NCI-H460 (cell line): ENCODE results near the gene FBLN1. TPM values are rescaled to one million over a fixed set of nuclear protein-coding genes. Genes with fewer than 3 reads are reported as not detected.

Experiments
- DNase-seq: peaks from one replicate; pipeline ENCODE4 v3.0.0-alpha.2; 2016; ENCODE audit warnings: low read depth; ENCODE audit errors: extremely low read depth
- total RNA-seq: library from RNA; depleted of rRNA; stranded (reverse); fragments of >200 nt; shearing (Covaris generic); gene quantifications from 2 replicates; pipeline ENCODE4 v1.2.3, GENCODE V29; 2014

The FBLN1 gene
- total RNA-seq, 1 experiment from 2014 or later, result 3.9 TPM

DNA sequence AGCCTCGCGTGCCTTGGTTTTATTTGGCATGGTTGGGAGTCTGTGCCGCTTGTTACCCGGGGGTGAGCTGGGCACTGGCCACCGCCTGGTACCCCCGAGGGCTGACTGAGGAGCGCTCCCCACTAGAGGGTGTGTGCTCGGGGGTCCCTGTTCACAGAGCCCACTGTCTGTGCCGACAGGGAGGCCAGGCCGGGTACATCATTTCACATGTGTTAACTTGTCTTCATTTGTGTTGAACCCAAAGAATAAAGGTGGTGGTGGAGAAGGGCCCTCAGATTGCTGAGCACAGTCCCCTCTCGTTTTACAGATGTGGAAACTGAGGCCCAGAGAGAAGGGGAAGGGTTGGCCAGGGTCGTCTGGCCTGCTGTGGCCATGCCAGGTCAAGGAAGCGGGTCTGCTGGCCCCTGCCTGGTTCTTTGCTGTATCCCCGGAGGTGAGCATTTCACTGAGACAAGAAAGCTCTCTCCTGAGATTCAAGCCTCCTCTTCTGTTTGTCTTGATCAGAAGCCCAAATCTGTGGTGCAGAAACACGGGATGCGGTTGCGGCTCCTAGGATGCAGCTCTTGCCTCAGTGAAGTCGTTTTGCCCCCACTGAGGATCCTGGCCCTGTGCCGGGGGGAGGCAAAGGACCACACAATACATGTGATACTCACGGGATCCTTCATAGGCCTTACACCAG is 60.8 kb downstream of the FBLN1 start:
- no peak for DNase-seq

DNA sequence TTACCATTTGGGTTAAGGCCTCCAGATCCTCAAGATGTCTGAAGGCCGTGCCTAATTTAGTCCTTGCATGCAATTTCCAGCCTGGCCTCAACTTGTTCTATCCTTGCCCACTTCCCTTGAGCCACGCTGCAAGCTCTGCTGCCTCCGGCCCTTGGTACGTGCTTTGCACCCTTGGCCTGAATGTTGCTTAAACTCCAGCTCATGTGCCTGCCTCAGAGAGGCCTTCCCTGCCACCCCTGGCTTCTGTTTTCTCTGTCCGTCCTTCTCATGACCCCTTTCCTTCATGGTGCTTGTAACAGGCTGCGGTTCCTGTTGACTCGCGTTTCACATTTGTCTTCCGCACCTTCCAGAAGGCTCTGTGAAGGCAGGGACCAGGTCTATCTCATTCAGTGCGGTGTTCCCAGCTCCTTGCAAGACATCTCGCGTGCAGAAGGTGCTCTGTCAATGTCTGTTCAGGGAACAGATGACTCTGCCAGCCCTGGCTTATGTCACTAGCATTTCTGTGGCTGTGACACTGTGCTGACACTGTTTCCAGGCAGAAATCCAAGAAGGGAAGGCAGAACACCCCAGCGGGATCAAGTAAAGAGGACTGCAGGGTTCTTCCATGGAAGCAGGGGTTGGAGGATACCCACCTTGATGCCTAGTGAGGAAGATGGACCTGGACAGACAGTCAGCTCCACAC is 61.8 kb downstream of the FBLN1 start:
- DNase-seq, result no peak

DNA sequence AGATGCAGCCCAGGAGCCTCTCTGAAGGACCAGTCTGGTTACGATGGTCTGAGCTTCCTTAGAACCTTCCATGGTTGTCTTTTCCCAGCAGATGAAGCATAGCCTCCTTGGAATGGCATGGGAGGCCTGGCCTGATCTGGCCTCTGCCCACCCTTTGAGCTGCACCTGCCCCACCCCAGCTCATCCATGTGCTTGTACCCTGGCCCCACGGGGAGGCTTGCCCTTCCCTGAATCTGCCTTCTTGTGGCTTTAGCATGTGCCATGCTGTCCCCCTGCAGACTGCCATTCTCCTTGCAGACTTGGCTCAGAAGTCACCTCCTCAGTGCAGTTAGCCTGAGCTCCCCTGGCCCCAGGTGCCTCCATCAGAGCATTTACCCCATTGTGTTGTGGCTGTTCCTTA is 62.5 kb downstream of the FBLN1 start:
- DNase-seq, result no peak

DNA sequence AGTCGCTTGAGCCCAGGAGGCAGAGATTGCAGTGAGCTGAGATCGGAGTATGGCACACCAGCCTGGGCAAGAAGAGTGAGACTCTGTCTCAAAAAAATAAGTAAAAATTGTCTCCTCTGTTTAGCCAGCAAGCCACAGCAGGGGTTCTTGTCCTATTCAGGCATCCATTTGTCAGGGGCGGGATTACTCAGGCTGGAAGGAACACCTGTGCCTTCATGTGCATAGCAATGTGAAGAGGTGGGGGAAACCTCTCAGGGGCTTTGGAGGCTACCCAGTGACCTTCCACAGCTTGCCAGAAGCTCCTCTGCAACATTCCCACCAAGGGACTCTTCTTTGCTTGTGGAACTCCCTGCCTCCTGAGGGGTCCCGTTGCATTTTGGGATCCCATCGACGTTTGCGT is 63.3 kb downstream of the FBLN1 start:
- no peak for DNase-seq

DNA sequence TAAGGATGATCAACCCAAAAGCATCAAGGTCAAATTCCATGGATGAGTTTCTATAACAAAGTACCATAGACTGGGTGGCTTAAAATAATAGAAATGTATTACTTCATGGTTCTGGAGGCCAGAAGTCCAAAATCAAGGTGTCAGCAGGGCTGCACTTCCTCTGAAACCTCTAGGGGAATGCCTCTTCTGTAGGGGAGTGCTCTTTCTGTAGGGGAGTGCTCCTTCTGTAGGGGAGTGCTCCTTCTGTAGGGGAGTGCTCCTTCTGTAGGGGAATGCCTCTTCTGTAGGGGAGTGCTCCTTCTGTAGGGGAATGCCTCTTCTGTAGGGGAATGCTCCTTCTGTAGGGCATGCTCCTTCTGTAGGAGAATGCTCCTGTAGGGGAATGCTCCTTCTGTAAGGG is 65.5 kb downstream of the FBLN1 start:
- DNase-seq, result no peak

DNA sequence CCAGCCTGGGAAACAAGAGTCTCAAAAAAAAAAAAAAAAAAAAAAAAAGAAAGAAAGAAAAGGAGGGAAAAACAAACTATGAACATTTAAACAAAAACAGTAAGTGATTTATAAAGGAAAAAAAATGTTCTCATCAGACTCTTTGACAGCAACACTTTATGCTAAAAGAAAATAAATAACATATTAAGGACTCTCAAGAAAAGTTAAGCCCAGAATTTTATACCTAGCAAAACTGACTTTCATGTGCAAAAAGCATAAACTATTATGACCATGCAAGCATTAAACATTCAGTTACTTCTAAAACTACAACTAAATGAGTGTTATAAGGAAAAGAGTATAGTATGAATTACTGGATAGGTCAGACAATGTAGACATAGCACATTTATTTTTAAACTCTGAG is 68.4 kb downstream of the FBLN1 start:
- DNase-seq, result no peak

DNA sequence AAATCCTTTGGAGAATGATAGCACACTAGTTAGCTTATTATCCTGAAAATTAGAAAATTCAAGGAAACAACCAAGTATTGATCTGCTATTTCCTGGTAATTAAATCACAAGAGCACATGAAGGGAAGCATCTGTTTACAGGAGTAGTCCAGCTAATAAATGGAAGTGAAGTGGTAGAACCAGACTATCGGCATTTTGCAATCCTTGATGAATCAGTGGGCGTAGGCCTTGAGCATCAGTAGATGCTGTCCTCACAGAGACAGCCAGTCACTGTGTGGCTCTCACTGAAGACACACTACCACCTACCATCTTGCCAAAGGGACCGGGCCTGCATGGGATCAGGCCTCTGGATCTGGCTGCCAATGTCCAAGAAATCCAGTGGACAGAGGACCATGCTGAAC is 69.8 kb downstream of the FBLN1 start:
- no peak for DNase-seq

DNA sequence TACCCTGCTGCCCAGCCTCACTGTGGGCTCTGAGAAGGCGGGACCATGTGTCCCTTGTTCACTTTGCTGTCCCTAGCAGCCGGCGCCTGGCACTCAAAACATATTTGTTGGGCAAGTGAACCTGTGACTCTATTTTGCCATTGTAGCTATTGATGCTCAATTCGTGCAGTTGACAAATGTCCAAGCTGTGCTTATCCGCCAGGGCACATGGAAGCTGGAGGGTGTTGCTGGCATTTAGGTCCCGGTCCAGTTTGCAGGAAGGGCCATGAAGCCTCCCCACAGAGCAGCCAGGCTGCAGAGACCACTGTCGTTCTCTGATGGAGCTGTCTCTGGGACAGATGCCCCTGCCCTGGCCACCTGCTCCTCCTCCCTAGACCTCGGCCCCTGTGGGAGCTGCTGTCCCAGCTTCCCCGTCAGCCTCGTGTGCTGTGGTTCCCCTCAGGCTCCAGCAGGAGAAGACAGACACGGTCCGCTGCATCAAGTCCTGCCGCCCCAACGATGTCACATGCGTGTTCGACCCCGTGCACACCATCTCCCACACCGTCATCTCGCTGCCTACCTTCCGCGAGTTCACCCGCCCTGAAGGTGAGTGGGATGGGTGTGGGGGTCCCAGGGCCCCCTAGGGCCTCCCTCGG is 71.5 kb downstream of the FBLN1 start:
- DNase-seq, result no peak

DNA sequence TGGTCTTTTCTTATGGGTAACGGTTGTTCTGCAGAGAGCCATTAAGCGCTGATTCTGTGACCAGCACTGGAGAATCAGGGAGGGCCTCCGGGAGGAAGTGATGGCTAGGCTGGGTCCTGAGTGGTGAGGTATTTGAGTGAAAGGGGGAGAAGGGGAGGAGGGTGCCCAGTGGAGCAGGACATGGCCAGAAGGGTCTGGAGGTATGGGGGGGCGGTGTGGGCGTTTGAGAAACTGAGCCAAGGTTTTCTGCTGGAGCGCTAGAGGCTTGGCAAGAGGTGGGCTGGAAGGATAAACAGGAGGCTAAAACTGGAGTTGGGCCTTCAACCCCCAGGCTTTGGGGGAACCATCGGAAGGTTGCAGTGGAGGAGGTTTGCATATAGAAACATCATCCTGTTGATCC is 72.5 kb downstream of the FBLN1 start:
- DNase-seq, result no peak

DNA sequence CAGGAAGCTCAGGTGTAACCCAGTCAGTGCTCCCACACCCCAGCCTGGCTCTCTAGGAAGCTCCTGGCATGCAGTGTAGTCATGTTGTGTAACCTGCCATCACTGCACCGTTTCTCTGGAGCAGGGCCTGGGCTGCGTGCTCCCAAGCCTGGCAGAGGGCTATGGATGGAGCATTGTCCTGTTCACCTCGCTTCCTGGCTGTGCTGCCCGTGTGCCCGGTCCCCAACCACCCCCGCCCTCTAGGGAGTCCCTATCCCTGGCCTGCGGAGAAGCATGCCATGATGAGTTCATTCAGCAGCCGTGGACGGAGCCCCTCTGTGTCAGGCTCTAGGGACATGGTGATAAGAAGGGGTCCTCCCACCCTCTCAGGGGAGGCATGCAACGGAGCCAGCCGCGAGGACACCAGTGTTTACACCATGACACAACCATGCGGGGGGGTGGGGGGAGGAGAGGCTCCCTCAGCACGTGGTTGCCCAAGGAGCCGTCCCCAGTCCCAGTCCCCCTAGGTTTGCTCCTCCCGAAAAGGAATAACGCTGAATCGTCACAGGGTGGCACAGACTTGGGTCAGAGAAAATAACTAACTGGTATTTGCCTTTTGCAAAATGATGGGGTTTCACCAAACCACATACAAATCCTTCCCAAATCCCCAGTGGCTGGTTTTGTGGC is 73.1 kb downstream of the FBLN1 start:
- no peak for DNase-seq

DNA sequence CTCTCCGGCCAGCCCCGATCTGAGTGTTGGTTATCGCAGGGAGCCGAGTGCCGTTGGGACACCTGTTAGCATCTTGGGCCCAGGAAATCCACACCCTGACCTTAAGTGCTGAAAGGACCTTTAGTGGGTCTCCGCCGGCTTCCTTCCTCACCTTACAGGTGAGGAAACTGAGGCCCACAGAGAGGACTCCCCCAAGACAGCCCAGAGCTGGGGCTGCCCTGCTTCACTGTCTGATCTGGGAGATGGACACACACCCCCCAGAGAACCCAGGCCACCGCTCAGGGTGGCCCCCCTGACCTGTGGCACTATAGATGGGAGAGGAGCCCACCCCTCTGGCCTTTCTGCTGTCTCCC is 73.6 kb downstream of the FBLN1 start:
- no peak for DNase-seq

DNA sequence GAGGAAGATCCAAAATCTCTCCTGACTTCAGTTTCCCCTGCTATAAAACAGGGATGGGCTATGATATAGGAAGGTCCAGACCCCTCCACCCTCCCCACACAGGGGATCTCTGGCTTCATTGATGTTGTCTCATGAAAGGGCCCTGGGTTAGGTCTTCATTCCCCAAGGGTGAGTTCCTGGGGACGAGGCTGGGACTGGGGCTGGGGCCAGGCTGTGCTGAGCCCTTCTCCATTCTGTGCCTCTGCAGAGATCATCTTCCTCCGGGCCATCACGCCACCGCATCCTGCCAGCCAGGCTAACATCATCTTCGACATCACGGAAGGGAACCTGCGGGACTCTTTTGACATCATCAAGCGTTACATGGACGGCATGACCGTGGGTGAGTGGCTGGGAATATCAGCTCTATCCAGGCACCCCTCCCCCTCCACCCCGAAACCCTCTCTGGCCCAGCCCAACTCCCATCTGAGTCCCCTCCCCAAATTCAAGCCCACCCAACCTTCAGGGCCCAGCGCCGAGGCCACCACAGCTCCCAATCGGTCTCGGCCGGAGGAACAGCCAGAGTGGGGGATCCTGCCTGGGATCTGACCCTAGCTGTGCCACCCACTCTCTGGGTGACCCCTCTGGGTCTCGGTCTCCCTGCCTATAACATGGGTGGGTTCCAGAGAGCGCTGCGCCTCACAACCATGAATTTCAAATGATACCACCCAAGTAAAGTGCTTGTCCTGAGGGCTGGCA is 74.2 kb downstream of the FBLN1 start:
- DNase-seq, result no peak

DNA sequence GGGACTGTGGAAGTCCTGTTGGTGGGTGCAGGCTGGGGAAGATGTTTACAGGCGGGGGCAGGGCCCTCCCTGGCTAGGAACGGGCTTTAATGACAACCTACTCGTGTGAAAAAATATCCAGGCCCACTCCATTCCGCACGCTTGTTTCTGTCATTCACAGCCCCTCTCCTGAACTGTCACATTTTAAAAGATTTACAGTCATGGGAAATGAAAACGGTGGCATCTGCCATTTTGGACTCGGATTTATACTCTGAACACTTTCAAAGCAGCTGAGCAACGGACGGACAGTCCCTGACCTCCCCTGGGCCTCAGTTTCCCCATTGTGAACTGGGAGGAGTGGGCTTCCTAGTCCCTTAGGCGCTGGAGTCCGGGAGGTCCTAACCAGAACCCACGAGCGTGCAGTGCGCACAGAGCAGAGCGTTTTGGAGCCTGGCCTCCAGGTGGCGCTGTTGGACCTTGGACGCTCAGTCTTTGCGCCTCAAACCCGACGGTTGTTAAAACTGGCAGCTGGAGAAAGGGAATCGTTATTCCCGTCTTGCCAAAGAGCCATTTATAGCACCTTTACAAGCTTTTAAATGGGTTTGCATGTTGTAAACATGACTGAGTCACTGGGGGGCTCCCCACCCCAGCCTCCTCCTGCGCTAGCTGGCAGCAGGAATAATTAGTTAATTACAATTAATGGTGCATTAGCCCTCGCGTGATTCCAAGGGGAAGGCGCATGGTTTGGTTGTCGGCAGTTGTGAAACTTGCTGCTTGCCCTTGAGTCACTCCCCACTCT is 75.3 kb downstream of the FBLN1 start:
- DNase-seq, result peak; percentile 66

DNA sequence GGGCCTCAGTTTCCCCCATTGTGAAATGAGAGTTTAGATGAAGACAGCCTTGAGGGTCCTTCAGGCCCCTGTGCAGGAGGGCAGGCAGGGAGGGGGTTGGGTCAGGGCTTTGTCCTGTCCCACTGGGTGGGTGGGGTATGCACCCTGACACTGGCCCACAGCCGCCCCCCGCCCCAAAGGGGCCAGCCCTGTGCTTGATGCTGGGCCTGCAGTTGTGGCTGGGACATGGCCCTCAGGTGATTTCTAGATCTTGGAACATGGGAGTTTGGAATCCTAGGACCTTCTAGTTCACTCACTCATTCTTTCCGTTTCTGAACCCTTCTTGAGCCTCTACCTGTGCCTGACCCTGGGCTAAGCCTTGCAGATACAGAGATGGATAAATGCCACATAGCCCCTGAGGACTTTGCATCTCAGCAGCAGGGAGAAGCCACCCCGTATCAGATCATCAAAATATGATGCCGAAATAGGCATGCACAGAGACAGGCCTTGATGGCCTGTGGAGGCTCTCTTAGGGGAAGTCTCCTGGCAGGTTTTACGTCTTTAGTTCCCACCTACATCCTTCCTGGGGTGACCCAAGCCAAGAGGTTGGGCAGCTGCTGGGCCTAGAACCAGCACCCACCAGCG is 76.0 kb downstream of the FBLN1 start:
- no peak for DNase-seq

DNA sequence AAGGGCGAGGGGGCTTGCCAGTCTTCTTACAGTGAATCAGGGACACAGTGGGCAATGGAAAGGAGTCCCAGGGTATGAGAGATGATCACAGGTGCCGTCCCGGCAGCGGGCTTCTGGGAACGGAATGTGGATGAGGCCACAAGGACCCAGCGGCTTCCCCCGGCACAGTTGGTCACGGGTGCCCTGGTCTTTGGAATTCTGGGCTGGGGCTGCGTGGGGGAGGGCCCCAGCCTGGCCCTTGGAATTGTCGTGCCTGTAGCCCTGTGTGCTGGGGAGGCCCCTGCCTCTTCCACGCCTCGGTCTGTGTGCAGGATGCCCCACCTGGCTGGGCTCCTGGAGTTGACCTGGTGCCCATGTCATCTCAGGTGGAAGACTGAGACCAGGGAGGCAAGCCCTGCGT is 76.6 kb downstream of the FBLN1 start:
- DNase-seq, result no peak

DNA sequence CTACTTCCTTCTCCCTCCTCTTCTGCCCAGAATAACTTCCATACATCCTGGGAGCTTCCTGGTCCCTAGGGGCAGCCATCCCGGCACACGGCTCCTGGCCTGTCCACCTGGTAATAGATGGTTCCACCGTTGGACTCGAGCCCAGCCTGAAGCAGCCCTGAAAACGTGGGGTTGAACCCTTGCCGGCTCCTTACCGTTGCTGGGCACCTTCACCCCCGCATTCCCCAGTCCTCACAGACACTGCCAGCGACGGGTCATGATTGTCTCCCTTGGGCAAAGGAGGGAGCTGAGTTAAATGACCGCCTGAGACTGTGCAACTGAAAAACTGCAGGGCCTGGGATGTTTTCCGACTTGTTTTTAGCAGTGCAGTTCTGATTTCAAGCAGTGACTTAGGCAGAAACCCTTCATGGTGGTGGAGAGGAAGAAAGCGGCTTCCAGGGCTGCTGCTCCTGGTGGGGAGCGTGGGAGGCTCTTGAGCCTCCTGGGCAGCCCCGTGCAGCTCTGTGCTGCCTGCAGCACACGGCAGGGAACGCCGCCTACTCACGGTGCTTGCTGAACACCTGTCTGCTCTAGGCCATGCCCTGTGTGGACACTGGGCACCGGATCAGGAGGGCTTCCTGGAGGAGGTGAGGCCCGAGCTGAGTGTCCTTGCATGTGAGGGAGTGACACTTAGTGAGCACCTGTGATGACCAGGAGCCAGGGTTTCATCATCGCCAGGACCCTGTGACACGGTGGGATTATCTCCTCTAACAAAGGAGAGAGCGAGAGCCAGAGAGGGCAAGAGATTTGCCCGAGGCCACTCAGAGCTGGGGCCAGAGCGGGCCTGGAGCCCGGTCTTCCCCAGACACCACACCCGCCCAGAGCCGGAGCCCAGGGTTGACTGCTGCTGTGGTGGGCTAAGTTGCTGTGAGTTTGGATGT is 77.4 kb downstream of the FBLN1 start:
- DNase-seq, result no peak

DNA sequence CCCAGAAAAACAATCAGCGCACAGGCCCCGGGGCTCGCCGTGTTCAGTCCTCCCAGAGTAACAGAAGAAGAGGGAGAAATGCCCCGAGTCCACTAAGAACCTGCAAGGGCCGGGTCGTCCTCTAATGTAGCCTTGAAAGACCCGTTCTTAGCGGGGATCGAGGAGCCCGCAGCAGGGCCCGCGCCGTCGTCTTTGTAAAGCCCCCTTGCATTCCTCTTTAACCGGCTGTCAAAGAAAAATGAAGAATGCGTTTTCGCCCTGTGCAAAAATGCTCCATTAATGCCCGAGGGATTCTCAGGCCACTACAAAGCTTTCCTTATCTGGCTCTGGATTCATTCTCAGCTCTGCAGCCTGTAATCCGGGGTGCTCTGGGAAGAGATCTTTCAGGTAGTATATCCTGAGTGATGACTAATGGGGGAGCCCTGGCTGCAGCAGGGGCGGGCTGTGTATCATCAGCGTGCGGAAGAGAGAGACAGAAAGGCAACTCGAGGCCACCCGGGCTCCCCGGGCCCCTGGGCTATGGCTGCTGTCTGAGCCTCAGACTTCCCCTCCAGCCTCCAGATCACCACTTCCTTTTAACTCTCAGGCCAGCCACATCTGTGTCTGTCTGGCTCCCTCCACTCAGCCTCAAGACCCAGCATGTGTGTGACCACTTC is 78.2 kb downstream of the FBLN1 start:
- no peak for DNase-seq

DNA sequence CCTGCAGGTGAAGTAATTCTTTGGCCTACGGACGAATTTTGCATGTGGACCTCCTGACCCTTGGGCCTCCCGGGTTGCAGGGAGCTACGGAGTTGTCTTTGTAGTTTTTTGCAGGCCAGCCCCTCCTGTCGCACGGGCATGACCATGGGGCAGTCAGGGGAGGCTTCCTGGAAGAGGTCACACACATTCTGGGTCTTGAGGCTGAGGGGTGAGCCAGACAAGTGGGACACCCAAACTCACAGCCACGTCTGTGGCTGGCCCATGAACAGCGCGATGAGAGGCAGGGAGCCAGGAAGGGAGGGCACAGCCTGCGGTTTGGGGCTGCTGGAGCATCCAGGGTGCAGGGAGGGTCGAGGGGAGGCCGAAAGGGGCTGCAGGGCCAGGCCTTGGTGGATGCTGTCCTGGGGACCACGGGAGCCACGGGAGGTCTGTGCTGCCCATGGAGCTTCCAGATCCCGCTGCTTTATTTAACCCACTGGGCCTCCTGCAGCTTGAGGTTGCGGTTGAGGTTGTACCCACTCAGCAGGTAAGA is 78.9 kb downstream of the FBLN1 start:
- no peak for DNase-seq
